ENCODE results near the gene PTMS.

PTMS gene

GRCh38 chr12:6772726-6773589, 6.8 kb downstream of the PTMS start:
- DNase-seq, result no peak

- DNase-seq, result no peak
Measured at GRCh38 chr12:6773590-6774351, 7.6 kb downstream of the PTMS start.

GRCh38 chr12:6774499-6775062, 8.4 kb downstream of the PTMS start:
- DNase-seq, result peak; percentile 41

- no peak for DNase-seq
Measured at GRCh38 chr12:6775185-6776174, 9.3 kb downstream of the PTMS start.

- DNase-seq, result no peak
Measured at GRCh38 chr12:6777386-6777785, 11.2 kb downstream of the PTMS start.

- DNase-seq, result no peak
Measured at GRCh38 chr12:6778217-6778573, 12.0 kb downstream of the PTMS start.

GRCh38 chr12:6778574-6779550, 12.7 kb downstream of the PTMS start:
- DNase-seq, result peak; percentile 93

- no peak for DNase-seq
Measured at GRCh38 chr12:6779708-6780432, 13.7 kb downstream of the PTMS start.

GRCh38 chr12:6780573-6780972, 14.4 kb downstream of the PTMS start:
- peak; percentile 57 for DNase-seq

- DNase-seq, result no peak
Measured at GRCh38 chr12:6782119-6782518, 16.0 kb downstream of the PTMS start.

GRCh38 chr12:6782850-6783566, 16.8 kb downstream of the PTMS start:
- no peak for DNase-seq

- no peak for DNase-seq
Measured at GRCh38 chr12:6783828-6784227, 17.7 kb downstream of the PTMS start.

GRCh38 chr12:6784296-6784695, 18.1 kb downstream of the PTMS start:
- no peak for DNase-seq

GRCh38 chr12:6784761-6785160, 18.6 kb downstream of the PTMS start:
- no peak for DNase-seq

- DNase-seq, result no peak
Measured at GRCh38 chr12:6786416-6787094, 20.4 kb downstream of the PTMS start.

- DNase-seq, result no peak
Measured at GRCh38 chr12:6787309-6787708, 21.1 kb downstream of the PTMS start.

GRCh38 chr12:6788972-6789924, 23.1 kb downstream of the PTMS start, which contains the start of gene CD4:
Gene CD4 (plus strand): TSS chr12:6789528. CDS start chr12:6800139, 10,611 bp downstream.
- DNase-seq, result peak; percentile 95
